Tibial artery (tissue), 4 donors: Measurements from ENCODE around the gene SMYD4.
"Not testable (repeated sequence)": the region's sequence is repeated elsewhere in the genome, so short reads cannot be mapped to it uniquely, and the experiment has no call there.

Experiments
- DNase-seq, 2 donors: peaks; one replicate each; pipeline ENCODE4 v3.0.0-alpha.2; 2019
- H3K27ac ChIP-seq, 2 donors: fragments of 200-600 bp; sonication (generic) in 1 of 2; 1 replicate in 1 of 2; 2 replicates in 1 of 2; pipeline ENCODE4 v1.5.1; 2018 to 2019; ENCODE audit warnings: mild to moderate bottlenecking in 1 of 2
- H3K27me3 ChIP-seq, 2 donors: fragments of 200-600 bp; sonication (generic) in 1 of 2; one replicate each; pipeline versions ENCODE4 v1.5.1 to v1.6.0; 2016 to 2019
- H3K36me3 ChIP-seq, 3 donors: fragments of 200-600 bp; sonication (generic) in 2 of 3; one replicate each; pipeline ENCODE4 v1.5.1; 2016 to 2019; ENCODE audit warnings: mild to moderate bottlenecking in 2 of 3
- H3K4me1 ChIP-seq, 4 donors: fragments of 200-600 bp; sonication (generic) in 2 of 4; 1 replicate in 3 of 4; 2 replicates in 1 of 4; pipeline ENCODE4 v1.5.1; 2016 to 2019
- H3K4me3 ChIP-seq, 2 donors: fragments of 200-600 bp; sonication (generic) in 1 of 2; 1 replicate in 1 of 2; 2 replicates in 1 of 2; pipeline ENCODE4 v1.5.1; 2018 to 2019; ENCODE audit warnings: mild to moderate bottlenecking in 2 of 2
- H3K9me3 ChIP-seq, 3 donors: fragments of 200-600 bp; sonication (generic) in 1 of 3; one replicate each; pipeline ENCODE4 v1.5.1; 2016 to 2019
- intact Hi-C: fragments of 100-400 bp; cut with DNase I; formaldehyde crosslinking; loops from one replicate; pipeline ENCODE4 v1.15.0; 2023; ENCODE audit warnings: low total_unique reads
- TF ChIP-seq, protein P1 (sequence below), 2 experiments: fragments of 200-600 bp in 1 of 2; fragments of 450-650 bp in 1 of 2; IDR thresholded peaks; one replicate each; pipeline ENCODE4 v1.5.1; 2017 to 2019; ENCODE audit warnings: antibody characterized with exemption in 2 of 2, mild to moderate bottlenecking in 1 of 2, moderate library complexity in 1 of 2

Gene SMYD4

GRCh38 chr17:1829216-1829591 lies 498 bp downstream of the SMYD4 start:
- H3K27me3 ChIP-seq: no peaks in the 10 kb centered on the region
- DNase-seq: peak in 1 of 2 donors; percentile 70
- H3K27ac ChIP-seq: peak overlapping the region; percentile 81 to 93
- intact Hi-C loops: no loop called here
- no peaks in the 10 kb centered on the region for H3K9me3 ChIP-seq
- TF ChIP-seq, protein P1, sequence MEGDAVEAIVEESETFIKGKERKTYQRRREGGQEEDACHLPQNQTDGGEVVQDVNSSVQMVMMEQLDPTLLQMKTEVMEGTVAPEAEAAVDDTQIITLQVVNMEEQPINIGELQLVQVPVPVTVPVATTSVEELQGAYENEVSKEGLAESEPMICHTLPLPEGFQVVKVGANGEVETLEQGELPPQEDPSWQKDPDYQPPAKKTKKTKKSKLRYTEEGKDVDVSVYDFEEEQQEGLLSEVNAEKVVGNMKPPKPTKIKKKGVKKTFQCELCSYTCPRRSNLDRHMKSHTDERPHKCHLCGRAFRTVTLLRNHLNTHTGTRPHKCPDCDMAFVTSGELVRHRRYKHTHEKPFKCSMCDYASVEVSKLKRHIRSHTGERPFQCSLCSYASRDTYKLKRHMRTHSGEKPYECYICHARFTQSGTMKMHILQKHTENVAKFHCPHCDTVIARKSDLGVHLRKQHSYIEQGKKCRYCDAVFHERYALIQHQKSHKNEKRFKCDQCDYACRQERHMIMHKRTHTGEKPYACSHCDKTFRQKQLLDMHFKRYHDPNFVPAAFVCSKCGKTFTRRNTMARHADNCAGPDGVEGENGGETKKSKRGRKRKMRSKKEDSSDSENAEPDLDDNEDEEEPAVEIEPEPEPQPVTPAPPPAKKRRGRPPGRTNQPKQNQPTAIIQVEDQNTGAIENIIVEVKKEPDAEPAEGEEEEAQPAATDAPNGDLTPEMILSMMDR (IDR thresholded peaks at IDR 0.05): no peak
- peak overlapping the region; percentile 71 to 74 for H3K4me3 ChIP-seq
- H3K36me3 ChIP-seq: peaks cover 0 to 39% (median 12%) of the 10 kb centered on the region in 3 donors
- peaks cover 0 to 32% (median 16%) of the 10 kb centered on the region in 4 donors for H3K4me1 ChIP-seq

DNA sequence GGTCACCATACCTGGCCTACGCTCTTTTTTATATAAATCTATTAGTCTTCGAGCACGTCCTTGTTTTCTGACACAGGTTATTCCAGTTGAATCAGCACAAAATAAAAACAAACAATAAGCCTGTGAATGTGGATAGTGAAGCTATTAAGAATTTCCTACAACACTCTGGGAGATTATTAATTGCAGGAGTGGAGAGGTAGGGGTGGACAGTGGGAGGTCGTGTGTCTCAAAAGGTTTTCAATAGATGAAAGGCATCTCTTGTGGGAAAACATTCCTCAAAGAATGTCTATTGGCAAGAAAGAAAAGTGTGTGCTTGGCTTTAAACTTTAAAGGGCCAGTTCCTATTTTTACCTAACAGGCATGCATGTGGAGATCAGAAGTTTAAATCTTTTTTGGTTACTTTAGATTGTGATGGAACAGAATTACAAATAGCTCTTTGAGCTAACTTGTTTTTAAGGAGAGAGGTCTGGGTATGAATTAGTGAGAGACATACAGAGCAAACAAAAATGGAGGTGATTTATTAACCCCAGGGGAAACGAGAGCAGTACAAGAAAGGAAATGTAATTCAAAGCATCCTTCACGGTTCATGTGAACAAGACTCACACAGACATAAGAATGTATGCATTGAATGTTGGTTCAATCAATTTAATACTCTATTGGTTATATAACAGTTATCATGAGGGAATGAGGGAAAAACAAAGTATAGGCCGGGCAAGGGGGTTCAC lies 9.0 kb downstream of the SMYD4 start:
- Histone ChIP-seq H3K4me3 (no peak overlapping the region), H3K27ac (peak overlapping the region; percentile 39 to 64), H3K27me3 (no peaks in the 10 kb centered on the region), H3K4me1 (peaks cover 0 to 29% (median 8%) of the 10 kb centered on the region in 4 donors), H3K36me3 (peaks cover 0 to 20% (median 7%) of the 10 kb centered on the region in 3 donors), H3K9me3 (no peaks in the 10 kb centered on the region)
- TF ChIP-seq, protein P1 (IDR thresholded peaks at IDR 0.05): no peak
- no peak for DNase-seq
- intact Hi-C loops: no loop called here

DNA sequence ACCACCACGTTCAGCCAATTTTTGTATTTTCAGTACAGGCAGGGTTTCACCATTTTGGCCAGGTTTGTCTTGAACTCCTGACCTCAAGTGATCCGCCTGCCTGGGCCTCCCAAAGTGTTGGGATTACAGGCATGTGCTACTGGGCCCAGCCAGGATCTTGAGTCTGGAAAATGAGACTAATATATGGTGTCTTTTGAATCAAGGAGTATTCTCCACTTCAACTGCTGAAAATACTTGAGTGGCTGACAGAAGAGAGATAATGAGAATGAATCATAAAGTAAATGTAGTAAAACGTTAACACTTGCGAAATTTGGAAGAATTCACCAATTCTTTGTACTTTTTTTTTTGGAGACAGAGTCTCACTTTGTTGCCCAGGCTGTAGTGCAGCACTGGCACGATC lies 16.6 kb downstream of the SMYD4 start:
- Histone ChIP-seq H3K4me1 (no peaks in the 10 kb centered on the region), H3K27ac (no peak overlapping the region), H3K9me3 (no peaks in the 10 kb centered on the region), H3K27me3 (no peaks in the 10 kb centered on the region), H3K36me3 (peaks cover 9 to 36% (median 25%) of the 10 kb centered on the region in 3 donors), H3K4me3 (no peak overlapping the region)
- TF ChIP-seq, protein P1 (IDR thresholded peaks at IDR 0.05): no peak
- intact Hi-C loops: no loop called here
- DNase-seq: peak in 1 of 2 donors; percentile 42

DNA sequence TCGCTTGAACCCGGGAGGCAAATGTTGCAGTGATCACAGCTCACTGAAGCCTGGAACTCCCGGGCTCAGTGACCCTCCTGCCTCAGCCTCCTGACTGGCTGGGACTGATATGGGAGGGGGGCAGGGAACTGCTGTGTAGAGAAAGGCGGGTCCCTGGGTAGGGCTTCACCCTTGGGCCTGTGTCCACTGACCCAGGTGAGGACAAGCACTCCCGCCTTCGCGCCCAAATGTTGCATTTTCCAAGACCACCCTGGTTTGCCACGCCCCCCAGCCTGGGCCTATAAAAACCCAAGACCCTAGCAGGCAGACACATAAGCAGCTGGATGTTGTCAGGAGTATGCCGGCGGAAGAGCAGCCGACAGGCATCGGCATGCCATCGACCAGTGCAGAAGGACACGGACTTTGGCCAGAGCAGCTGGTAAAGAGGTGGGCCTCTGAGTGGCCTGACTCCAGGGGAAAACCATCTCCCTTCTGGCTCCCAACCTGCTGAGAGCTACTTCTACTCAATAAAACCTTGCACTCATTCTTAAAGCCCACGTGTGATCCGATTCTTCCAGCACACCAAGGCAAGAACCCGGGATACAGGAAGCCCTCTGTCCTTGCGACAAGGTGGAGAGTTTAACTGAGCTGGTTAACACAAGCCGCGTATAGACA lies 19.1 kb downstream of the SMYD4 start:
- H3K4me1 ChIP-seq: no peaks in the 10 kb centered on the region
- no peak overlapping the region for H3K27ac ChIP-seq
- TF ChIP-seq, protein P1 (IDR thresholded peaks at IDR 0.05): no peak
- no peak overlapping the region for H3K4me3 ChIP-seq
- intact Hi-C loops: no loop called here
- peaks cover 9 to 36% (median 25%) of the 10 kb centered on the region in 3 donors for H3K36me3 ChIP-seq
- no peak for DNase-seq
- H3K9me3 ChIP-seq: no peaks in the 10 kb centered on the region
- H3K27me3 ChIP-seq: no peaks in the 10 kb centered on the region

GRCh38 chr17:1809815-1810214 lies 19.9 kb downstream of the SMYD4 start:
- H3K4me3 ChIP-seq, H3K27me3 ChIP-seq, H3K9me3 ChIP-seq, intact Hi-C loops, H3K27ac ChIP-seq, DNase-seq, H3K4me1 ChIP-seq: not testable (repeated sequence)
- peaks cover 9 to 36% (median 25%) of the 10 kb centered on the region in 3 donors for H3K36me3 ChIP-seq

- Histone ChIP-seq H3K27ac (no peak overlapping the region), H3K4me3 (no peak overlapping the region), H3K9me3 (no peaks in the 10 kb centered on the region), H3K27me3 (no peaks in the 10 kb centered on the region), H3K36me3 (peaks cover 9 to 37% (median 35%) of the 10 kb centered on the region in 3 donors), H3K4me1 (no peaks in the 10 kb centered on the region)
- TF ChIP-seq, protein P1 (IDR thresholded peaks at IDR 0.05): no peak
- intact Hi-C loops: no loop called here
- no peak for DNase-seq
Measured at GRCh38 chr17:1808644-1809043, 21.1 kb downstream of the SMYD4 start.
